Stimulated activated naive CD8-positive, alpha-beta T cell treated with anti-CD3 and anti-CD28 coated beads, Interleukin-15, Interleukin-2, amounts not matched to agents 100 ng/mL and 50 ng/mL, for 24 hours (primary cell): ENCODE data around the gene AGTPBP1.
A peak's percentile ranks its signal among the peaks of the same experiment; 100 is the strongest.

Experiments used
- H3K27ac Mint-ChIP-seq: one replicate; pipeline ENCODE4 v1.8.0; 2021; ENCODE audit warnings: mild to moderate bottlenecking, mixed read lengths
- H3K27me3 Mint-ChIP-seq: one replicate; pipeline ENCODE4 v1.8.0; 2021; ENCODE audit warnings: mixed read lengths
- H3K36me3 Mint-ChIP-seq: one replicate; pipeline ENCODE4 v1.8.0; 2021; ENCODE audit warnings: low read depth, mixed read lengths
- H3K4me1 Mint-ChIP-seq: one replicate; pipeline ENCODE4 v1.8.0; 2021; ENCODE audit warnings: low read depth, mixed read lengths
- H3K4me3 Mint-ChIP-seq: one replicate; pipeline ENCODE4 v1.8.0; 2021; ENCODE audit warnings: mild to moderate bottlenecking, mixed read lengths
- H3K9me3 Mint-ChIP-seq: one replicate; pipeline ENCODE4 v1.8.0; 2021; ENCODE audit warnings: mixed read lengths

The AGTPBP1 gene

DNA sequence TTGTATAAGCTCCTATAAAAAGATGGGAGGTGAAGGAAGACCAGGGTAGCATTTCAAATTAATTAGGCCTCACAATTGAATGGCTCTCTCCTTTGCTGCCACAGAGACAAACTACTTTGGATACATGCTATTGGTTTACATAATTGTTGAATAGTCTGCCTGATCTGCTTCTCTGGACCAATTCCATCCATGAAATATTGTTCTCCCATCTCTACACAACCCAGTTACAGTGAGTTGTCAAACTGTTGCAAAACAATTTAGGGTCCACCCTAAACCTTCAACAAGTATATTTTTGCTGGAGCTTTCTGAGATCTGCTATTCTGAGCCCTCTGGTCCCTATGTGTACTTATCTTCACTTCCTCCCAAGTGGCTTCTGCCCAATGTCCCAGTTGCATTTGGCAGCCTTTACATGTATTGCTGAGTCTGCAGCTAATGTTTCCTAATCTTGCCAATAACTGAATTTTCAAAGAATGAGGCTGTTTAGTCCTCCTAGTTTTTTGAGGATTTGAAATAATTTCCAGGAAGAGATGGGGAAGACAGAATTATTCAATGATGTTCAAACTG lies 38.9 kb downstream of the AGTPBP1 start:
- no peak overlapping the region for H3K4me3 Mint-ChIP-seq
- no peaks in the 10 kb centered on the region for H3K27me3 Mint-ChIP-seq
- peaks cover 36% of the 10 kb centered on the region for H3K4me1 Mint-ChIP-seq
- no peaks in the 10 kb centered on the region for H3K9me3 Mint-ChIP-seq
- H3K27ac Mint-ChIP-seq, result no peak overlapping the region
- peaks cover 28% of the 10 kb centered on the region for H3K36me3 Mint-ChIP-seq

DNA sequence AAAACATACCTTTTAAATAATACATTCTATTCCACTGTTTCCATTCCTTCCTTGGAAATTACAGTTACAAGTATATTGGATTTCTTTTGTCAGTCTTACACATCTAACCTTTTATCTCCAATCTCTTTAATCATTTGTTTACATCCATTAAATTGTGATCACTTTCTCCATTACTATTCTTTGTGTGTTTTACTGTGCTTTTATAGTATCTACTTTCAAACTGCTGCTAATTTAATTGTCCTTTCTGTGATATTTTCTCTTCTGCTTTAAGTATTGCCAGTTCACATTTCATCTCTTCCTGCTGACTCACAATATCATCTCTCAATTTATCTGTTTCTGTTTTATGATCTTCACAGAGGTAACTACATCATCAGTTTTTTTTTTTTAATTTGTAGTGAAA lies 39.6 kb downstream of the AGTPBP1 start:
- H3K9me3 Mint-ChIP-seq, result no peaks in the 10 kb centered on the region
- H3K4me1 Mint-ChIP-seq, result peaks cover 35% of the 10 kb centered on the region
- no peaks in the 10 kb centered on the region for H3K27me3 Mint-ChIP-seq
- H3K36me3 Mint-ChIP-seq, result peaks cover 23% of the 10 kb centered on the region
- no peak overlapping the region for H3K27ac Mint-ChIP-seq
- no peak overlapping the region for H3K4me3 Mint-ChIP-seq

DNA sequence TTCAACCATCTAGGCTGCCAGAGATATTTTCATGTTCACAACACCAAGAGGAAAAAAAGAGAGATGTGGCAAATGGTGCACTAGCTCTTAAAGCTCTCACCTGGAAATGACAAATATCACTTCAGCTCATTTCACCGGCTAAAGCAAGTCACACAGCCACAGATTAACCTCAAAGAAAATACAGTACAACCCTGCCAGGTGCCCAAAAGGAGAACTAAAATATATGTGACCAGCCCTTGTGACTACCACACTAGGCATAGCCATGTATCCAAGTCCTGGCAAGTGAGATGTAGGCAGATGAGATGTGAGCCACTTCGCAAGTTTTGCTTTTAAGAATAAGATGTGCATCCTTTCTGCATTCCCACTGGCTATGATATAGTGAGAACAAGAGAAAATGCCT lies 41.4 kb downstream of the AGTPBP1 start:
- H3K4me3 Mint-ChIP-seq, result no peak overlapping the region
- peaks cover 14% of the 10 kb centered on the region for H3K36me3 Mint-ChIP-seq
- no peaks in the 10 kb centered on the region for H3K27me3 Mint-ChIP-seq
- peaks cover 32% of the 10 kb centered on the region for H3K4me1 Mint-ChIP-seq
- no peaks in the 10 kb centered on the region for H3K9me3 Mint-ChIP-seq
- no peak overlapping the region for H3K27ac Mint-ChIP-seq

GRCh38 chr9:85688361-85688760 lies 53.4 kb downstream of the AGTPBP1 start:
- Mint-ChIP-seq H3K9me3 (no peaks in the 10 kb centered on the region), H3K4me3 (no peak overlapping the region), H3K36me3 (peaks cover 53% of the 10 kb centered on the region)

DNA sequence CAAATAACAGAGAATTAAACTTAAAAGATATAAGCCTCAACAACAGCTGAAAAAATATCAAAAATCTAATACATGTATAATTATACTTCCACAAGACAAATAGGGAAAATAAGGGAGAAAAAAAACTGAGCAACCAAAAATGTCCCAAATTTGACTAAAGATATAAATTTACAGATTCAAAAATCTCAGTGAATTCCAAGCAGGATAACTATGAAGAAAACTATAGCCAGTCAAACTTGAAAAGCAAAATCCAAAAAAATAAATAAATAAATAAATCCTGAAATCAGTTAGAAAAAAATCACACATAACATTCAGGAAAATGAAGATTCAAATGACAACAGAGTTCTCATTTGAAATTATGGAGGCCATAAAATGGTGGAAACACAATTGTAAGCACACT lies 56.7 kb downstream of the AGTPBP1 start:
- Mint-ChIP-seq H3K27me3 (no peaks in the 10 kb centered on the region), H3K4me1 (no peaks in the 10 kb centered on the region), H3K36me3 (peaks cover 60% of the 10 kb centered on the region), H3K27ac (no peak overlapping the region), H3K4me3 (no peak overlapping the region), H3K9me3 (no peaks in the 10 kb centered on the region)

More at GRCh38 chr9:85688361-85688760, 53.4 kb downstream of the AGTPBP1 start:
- Mint-ChIP-seq H3K27me3 (no peaks in the 10 kb centered on the region), H3K27ac (no peak overlapping the region), H3K4me1 (no peaks in the 10 kb centered on the region)

- Mint-ChIP-seq H3K36me3 (peaks cover 43% of the 10 kb centered on the region), H3K4me3 (no peak overlapping the region), H3K27ac (no peak overlapping the region), H3K9me3 (no peaks in the 10 kb centered on the region), H3K27me3 (no peaks in the 10 kb centered on the region), H3K4me1 (no peaks in the 10 kb centered on the region)
These were observed 65.0 kb downstream of the AGTPBP1 start for GRCh38 chr9:85676790-85677189.

- Mint-ChIP-seq H3K27ac (no peak overlapping the region), H3K4me1 (no peaks in the 10 kb centered on the region), H3K4me3 (no peak overlapping the region), H3K9me3 (no peaks in the 10 kb centered on the region), H3K27me3 (no peaks in the 10 kb centered on the region), H3K36me3 (peaks cover 37% of the 10 kb centered on the region)
These were observed 74.4 kb downstream of the AGTPBP1 start for GRCh38 chr9:85667374-85667773.

DNA sequence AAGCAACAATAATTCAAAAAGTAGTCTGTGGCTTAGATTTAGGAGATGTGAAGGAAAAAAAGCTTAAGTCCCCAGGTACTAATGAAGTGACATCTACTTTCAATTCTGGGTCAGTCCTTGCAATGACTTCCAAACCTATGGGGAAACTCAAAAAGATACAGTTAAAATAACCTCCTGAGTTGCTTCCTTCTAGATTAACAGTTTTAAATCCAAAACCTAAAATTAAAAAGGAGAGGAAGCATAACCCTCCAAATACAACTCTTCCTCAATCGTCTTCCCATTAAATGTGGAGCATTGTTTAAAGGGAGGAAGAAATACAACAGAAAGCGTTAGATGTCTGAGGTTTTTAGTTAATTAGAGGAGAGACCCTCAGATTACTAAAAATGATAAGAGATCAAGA lies 75.7 kb downstream of the AGTPBP1 start:
- peaks cover 30% of the 10 kb centered on the region for H3K36me3 Mint-ChIP-seq
- H3K4me3 Mint-ChIP-seq, result no peak overlapping the region
- H3K9me3 Mint-ChIP-seq, result no peaks in the 10 kb centered on the region
- H3K27ac Mint-ChIP-seq, result no peak overlapping the region
- H3K4me1 Mint-ChIP-seq, result no peaks in the 10 kb centered on the region
- H3K27me3 Mint-ChIP-seq, result no peaks in the 10 kb centered on the region

GRCh38 chr9:85662573-85662972 lies 79.2 kb downstream of the AGTPBP1 start:
- Mint-ChIP-seq H3K4me1 (no peaks in the 10 kb centered on the region), H3K27ac (no peak overlapping the region), H3K36me3 (peaks cover 19% of the 10 kb centered on the region), H3K27me3 (no peaks in the 10 kb centered on the region), H3K9me3 (no peaks in the 10 kb centered on the region), H3K4me3 (no peak overlapping the region)

DNA sequence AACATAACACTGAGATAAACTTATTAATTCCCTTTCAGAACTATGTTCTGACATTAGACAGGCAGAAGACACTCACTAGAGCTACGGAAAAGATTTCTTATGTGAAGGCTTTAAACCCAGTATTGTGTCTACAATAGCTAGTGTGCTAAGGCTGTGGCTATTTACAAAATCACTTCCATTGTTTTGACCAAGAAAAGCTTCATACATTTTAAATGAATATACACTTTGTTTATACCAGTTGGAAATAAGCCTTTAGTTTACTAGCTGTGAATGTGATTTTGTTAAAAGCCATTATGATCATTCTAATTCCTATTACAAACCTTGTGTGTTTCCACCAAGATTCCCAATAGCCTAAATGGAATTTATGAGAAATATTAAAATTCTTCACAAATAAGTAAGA lies 83.0 kb downstream of the AGTPBP1 start:
- Mint-ChIP-seq H3K36me3 (peaks cover 15% of the 10 kb centered on the region), H3K4me1 (no peaks in the 10 kb centered on the region), H3K9me3 (no peaks in the 10 kb centered on the region), H3K27me3 (no peaks in the 10 kb centered on the region), H3K4me3 (no peak overlapping the region), H3K27ac (no peak overlapping the region)

DNA sequence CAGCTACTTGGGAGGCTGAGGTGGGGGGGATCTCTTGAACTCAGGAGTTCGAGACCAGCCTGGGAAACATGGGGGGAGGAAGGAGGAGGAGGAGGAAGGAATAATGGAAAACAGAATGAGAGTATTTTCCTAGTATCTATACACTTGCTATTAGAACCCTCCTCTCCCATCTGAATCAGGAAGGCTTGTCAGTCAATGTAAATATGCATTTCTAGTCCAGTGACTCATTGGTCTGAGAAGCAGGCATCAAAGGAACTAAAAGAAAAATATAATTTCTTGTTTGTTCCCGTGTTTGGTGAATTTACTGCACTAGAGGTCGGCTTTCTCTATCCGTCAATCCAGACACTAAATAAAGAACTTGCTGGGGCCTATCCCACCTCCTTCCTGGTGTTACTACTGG lies 88.6 kb downstream of the AGTPBP1 start:
- no peaks in the 10 kb centered on the region for H3K9me3 Mint-ChIP-seq
- H3K36me3 Mint-ChIP-seq, result peaks cover 40% of the 10 kb centered on the region
- no peaks in the 10 kb centered on the region for H3K27me3 Mint-ChIP-seq
- no peak overlapping the region for H3K4me3 Mint-ChIP-seq
- H3K4me1 Mint-ChIP-seq, result no peaks in the 10 kb centered on the region
- H3K27ac Mint-ChIP-seq, result no peak overlapping the region

GRCh38 chr9:85647571-85647970 lies 94.2 kb downstream of the AGTPBP1 start:
- peaks cover 7% of the 10 kb centered on the region for H3K4me1 Mint-ChIP-seq
- H3K27ac Mint-ChIP-seq, result peak overlapping the region; percentile 49
- H3K9me3 Mint-ChIP-seq, result no peaks in the 10 kb centered on the region
- H3K36me3 Mint-ChIP-seq, result peaks cover 57% of the 10 kb centered on the region
- H3K27me3 Mint-ChIP-seq, result no peaks in the 10 kb centered on the region
- H3K4me3 Mint-ChIP-seq, result no peak overlapping the region

- H3K36me3 Mint-ChIP-seq, result peaks cover 63% of the 10 kb centered on the region
- H3K4me3 Mint-ChIP-seq, result no peak overlapping the region
- no peaks in the 10 kb centered on the region for H3K27me3 Mint-ChIP-seq
- H3K27ac Mint-ChIP-seq, result no peak overlapping the region
- no peaks in the 10 kb centered on the region for H3K9me3 Mint-ChIP-seq
- H3K4me1 Mint-ChIP-seq, result peaks cover 7% of the 10 kb centered on the region
These were observed 95.7 kb downstream of the AGTPBP1 start for GRCh38 chr9:85645909-85646627.

DNA sequence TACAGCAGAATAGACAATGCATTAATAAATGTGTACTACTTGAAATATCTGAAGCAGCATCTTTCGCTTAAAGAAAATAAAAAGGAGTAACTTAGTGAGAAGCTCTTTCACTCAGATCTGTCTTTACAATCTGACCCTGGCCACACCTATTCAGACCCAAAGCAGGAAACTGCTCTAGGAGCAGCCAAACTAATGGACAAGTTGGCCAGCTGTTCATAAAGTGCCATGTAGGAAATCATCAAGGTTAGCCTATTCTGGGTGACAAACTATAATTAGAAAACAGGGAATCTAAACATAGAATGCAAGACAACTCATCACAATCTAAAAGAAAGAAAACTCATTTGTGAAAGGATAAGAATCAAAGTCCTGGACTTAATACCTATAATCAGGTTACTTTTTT lies 101.3 kb downstream of the AGTPBP1 start:
- Mint-ChIP-seq H3K27me3 (no peaks in the 10 kb centered on the region), H3K4me3 (no peak overlapping the region), H3K36me3 (peaks cover 54% of the 10 kb centered on the region), H3K27ac (peak overlapping the region; percentile 14), H3K4me1 (no peaks in the 10 kb centered on the region), H3K9me3 (no peaks in the 10 kb centered on the region)

DNA sequence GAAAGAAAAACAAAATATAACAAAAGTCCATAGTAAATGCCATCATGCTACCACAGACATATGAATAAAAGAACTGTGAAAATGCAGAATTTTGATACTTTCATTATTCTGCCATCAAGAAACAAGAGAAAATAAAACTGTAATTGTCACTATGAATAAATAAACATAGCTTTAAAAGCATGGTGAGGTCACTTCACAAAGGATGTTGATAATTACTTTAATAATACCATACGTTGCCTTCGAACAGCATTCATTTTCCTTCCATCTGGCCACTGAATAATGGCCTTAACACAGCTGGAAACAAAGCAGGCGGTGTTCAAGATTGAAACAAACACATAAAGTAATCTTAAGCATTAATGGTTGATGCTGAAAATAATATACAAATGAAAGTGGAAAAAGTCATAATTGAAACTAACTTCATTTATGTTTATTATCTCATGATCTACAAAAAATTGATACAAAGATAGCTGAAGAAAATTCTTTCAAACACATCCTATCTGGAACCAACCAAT lies 102.0 kb downstream of the AGTPBP1 start:
- Mint-ChIP-seq H3K9me3 (no peaks in the 10 kb centered on the region), H3K4me3 (no peak overlapping the region), H3K4me1 (no peaks in the 10 kb centered on the region), H3K36me3 (peaks cover 47% of the 10 kb centered on the region), H3K27me3 (no peaks in the 10 kb centered on the region), H3K27ac (no peak overlapping the region)

GRCh38 chr9:85631809-85632208 lies 109.9 kb downstream of the AGTPBP1 start:
- peaks cover 40% of the 10 kb centered on the region for H3K36me3 Mint-ChIP-seq
- H3K4me3 Mint-ChIP-seq, result no peak overlapping the region
- no peak overlapping the region for H3K27ac Mint-ChIP-seq
- no peaks in the 10 kb centered on the region for H3K9me3 Mint-ChIP-seq
- H3K27me3 Mint-ChIP-seq, result no peaks in the 10 kb centered on the region
- H3K4me1 Mint-ChIP-seq, result no peaks in the 10 kb centered on the region
